B cell (primary cell): ENCODE data around the gene UHMK1.

Experiments used
- EZH2 ChIP-seq: IDR thresholded peaks from 2 replicates; pipeline ENCODE4 v1.6.1; 2012; ENCODE audit warnings: borderline replicate concordance, low read depth, mild to moderate bottlenecking, moderate library complexity, low read length; ENCODE audit not compliant: insufficient read depth, poor library complexity, severe bottlenecking
- TF ChIP-seq, protein P1 (sequence below): fragments of 200-600 bp; IDR thresholded peaks from one replicate; pipeline ENCODE4 v1.8.0; 2022; ENCODE audit warnings: antibody characterized with exemption, mild to moderate bottlenecking

DNA sequence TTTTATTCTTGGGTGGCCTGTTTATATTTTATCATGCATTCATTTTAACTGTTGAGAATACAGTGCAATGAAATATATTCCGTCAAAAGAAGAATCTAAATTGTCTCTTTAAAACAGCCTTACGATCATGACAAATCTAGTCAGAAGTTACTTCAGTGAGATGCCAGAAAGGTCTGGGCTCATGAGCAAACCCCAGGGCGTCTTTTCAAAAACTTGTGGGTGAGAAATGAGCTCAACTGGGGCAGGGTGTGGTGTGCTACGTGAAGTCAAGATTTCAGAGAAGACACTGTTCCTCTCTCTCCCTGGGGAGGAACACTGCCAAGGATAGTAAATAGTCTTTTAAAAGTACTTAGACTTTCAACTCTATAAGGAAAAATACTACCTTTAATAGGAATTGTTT, 50.6 kb downstream of the UHMK1 start:
- TF ChIP-seq, protein P1, sequence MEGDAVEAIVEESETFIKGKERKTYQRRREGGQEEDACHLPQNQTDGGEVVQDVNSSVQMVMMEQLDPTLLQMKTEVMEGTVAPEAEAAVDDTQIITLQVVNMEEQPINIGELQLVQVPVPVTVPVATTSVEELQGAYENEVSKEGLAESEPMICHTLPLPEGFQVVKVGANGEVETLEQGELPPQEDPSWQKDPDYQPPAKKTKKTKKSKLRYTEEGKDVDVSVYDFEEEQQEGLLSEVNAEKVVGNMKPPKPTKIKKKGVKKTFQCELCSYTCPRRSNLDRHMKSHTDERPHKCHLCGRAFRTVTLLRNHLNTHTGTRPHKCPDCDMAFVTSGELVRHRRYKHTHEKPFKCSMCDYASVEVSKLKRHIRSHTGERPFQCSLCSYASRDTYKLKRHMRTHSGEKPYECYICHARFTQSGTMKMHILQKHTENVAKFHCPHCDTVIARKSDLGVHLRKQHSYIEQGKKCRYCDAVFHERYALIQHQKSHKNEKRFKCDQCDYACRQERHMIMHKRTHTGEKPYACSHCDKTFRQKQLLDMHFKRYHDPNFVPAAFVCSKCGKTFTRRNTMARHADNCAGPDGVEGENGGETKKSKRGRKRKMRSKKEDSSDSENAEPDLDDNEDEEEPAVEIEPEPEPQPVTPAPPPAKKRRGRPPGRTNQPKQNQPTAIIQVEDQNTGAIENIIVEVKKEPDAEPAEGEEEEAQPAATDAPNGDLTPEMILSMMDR = no peak
- TF ChIP-seq EZH2 = no peak
